ENCODE measurements around the gene ADCYAP1R1.

DNA sequence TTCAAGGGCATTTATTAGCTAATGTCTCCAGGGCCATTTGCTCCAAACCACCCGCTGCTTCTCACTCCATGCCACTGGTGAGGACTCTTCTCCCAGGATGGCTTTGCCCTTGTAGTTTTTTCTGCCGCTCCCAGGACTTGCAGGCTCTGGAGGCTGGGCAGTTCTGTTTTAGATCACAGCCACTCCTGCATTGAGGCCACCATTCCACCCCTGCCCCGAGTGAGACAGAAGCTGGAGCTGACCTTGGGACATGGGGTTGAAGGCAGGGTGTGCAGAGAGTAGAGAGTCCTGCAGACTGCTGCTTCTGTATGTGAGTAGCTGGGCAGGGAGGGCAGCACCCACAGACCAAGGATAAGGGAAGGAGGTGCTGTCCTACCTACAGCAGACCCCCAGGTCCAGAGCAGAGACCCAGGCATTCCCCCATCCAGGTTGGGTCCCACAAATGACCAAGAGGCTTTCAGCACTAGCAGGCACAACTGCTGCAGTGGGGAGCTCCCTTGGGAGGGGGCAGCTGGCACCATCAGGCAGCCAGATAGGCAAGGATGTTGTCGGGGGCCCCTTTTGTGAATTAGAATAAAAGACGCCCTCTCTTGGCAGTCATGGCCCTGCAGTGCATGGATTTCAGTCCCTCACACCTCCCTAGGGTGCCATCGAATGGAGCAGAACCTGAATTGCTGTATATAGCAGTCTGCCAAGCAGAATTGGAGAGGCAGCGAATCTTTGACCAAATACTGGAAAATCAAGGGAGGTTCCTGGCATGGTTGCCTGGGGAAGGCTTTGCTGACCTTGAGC lies 22.7 kb upstream of the ADCYAP1R1 start:
- TF ChIP-seq POLR2A (IDR thresholded peaks at IDR 0.05) (no peak), CTCF (IDR thresholded peaks at IDR 0.05) (no peak)
